SKM-1 (cell line): ENCODE measurements around the gene DOCK6.

Source experiments
- DNase-seq: peaks from one replicate; lab custom pipeline; 2025; ENCODE audit not compliant: unreplicated experiment; lab: John Stamatoyannopoulos, UW

DOCK6 gene

GRCh38 chr19:11227195-11227886 is 35.0 kb downstream of the DOCK6 start:
- no peak for DNase-seq

GRCh38 chr19:11226716-11227166 is 35.6 kb downstream of the DOCK6 start:
- no peak for DNase-seq

- DNase-seq = no peak
Measured at GRCh38 chr19:11225815-11226214, 36.5 kb downstream of the DOCK6 start.

GRCh38 chr19:11225172-11225571 is 37.2 kb downstream of the DOCK6 start:
- DNase-seq = no peak

GRCh38 chr19:11224429-11224828 is 37.9 kb downstream of the DOCK6 start:
- DNase-seq = no peak

- no peak for DNase-seq
Measured at GRCh38 chr19:11223200-11223599, 39.1 kb downstream of the DOCK6 start.

GRCh38 chr19:11221082-11221598 is 41.2 kb downstream of the DOCK6 start:
- no peak for DNase-seq

GRCh38 chr19:11214387-11214786 is 47.9 kb downstream of the DOCK6 start:
- DNase-seq = no peak

GRCh38 chr19:11210656-11210928 is 51.7 kb downstream of the DOCK6 start:
- DNase-seq = no peak

GRCh38 chr19:11209839-11210655 is 52.3 kb downstream of the DOCK6 start:
- DNase-seq = no peak

- no peak for DNase-seq
Measured at GRCh38 chr19:11208561-11209471, 53.5 kb downstream of the DOCK6 start.

GRCh38 chr19:11205939-11206570 is 56.3 kb downstream of the DOCK6 start:
- no peak for DNase-seq

GRCh38 chr19:11204943-11205349 is 57.4 kb downstream of the DOCK6 start:
- no peak for DNase-seq

- no peak for DNase-seq
Measured at GRCh38 chr19:11204076-11204602, 58.2 kb downstream of the DOCK6 start.

- no peak for DNase-seq
Measured at GRCh38 chr19:11203194-11204075, 58.9 kb downstream of the DOCK6 start.

GRCh38 chr19:11202488-11203193 is 59.7 kb downstream of the DOCK6 start:
- no peak for DNase-seq

GRCh38 chr19:11201791-11202190 is 60.5 kb downstream of the DOCK6 start:
- DNase-seq = no peak

- DNase-seq = no peak
Measured at GRCh38 chr19:11200931-11201330, 61.4 kb downstream of the DOCK6 start.

- DNase-seq = no peak
Measured at GRCh38 chr19:11200015-11200574, 62.2 kb downstream of the DOCK6 start.
